OCI-LY3 (cell line): Measurements from ENCODE around the gene NECAP2.

ENCODE experiments used
- EZH2phosphoT487 ChIP-seq: fragments of 200-600 bp; shearing (Covaris generic); IDR thresholded peaks from 2 replicates; pipeline ENCODE4 v1.6.1; 2018; ENCODE audit warnings: antibody characterized with exemption, mixed run types, low read depth
- TF ChIP-seq, protein P1 (sequence below): fragments of 200-600, 300-600 bp; sonication (generic); IDR thresholded peaks from 2 replicates; pipeline ENCODE4 v1.5.1; 2014; ENCODE audit warnings: antibody characterized with exemption, low read length, low read depth

DNA sequence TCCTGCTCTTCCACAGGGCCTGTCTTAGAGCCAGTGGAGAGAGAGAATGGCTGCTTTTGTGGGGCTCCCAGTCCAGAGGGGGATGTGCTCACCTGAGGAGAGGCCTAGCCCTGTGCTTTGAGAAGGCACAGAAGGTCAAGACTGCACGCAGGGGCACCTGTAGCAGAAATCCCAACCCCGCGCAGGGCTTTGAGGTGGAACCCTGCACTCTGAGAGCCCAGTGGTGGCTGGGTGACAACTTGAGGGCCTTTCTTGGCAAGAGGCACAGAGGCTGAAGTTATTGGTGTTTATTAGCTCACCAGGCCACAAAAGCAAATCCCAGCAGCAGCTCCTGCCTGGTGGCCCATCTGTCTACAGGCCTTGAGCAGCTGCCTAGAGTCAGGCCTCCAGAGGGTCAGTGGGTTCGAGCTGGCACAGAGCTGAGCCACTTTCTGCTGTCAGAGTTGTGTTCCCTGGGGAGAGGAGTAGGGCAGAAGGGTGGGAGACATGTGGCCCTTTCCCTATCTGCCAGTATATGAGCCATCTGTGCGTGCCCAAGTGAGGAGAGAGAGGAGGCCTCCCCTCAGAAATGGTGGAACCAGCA lies 42.1 kb upstream of the NECAP2 start:
- TF ChIP-seq EZH2phosphoT487: no peak
- TF ChIP-seq, protein P1, sequence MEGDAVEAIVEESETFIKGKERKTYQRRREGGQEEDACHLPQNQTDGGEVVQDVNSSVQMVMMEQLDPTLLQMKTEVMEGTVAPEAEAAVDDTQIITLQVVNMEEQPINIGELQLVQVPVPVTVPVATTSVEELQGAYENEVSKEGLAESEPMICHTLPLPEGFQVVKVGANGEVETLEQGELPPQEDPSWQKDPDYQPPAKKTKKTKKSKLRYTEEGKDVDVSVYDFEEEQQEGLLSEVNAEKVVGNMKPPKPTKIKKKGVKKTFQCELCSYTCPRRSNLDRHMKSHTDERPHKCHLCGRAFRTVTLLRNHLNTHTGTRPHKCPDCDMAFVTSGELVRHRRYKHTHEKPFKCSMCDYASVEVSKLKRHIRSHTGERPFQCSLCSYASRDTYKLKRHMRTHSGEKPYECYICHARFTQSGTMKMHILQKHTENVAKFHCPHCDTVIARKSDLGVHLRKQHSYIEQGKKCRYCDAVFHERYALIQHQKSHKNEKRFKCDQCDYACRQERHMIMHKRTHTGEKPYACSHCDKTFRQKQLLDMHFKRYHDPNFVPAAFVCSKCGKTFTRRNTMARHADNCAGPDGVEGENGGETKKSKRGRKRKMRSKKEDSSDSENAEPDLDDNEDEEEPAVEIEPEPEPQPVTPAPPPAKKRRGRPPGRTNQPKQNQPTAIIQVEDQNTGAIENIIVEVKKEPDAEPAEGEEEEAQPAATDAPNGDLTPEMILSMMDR: no peak
